Measurements from ENCODE around the gene PARVG. TPM values are rescaled to one million over a fixed set of nuclear protein-coding genes. Genes with fewer than 3 reads are reported as not detected.

PARVG gene
- total and polyA plus RNA-seq, 9 of the 15 experiments (the other 6 are each of a cell fraction or from before 2014, with no cell fraction given) = 0.35 TPM; not detected in 8

DNA sequence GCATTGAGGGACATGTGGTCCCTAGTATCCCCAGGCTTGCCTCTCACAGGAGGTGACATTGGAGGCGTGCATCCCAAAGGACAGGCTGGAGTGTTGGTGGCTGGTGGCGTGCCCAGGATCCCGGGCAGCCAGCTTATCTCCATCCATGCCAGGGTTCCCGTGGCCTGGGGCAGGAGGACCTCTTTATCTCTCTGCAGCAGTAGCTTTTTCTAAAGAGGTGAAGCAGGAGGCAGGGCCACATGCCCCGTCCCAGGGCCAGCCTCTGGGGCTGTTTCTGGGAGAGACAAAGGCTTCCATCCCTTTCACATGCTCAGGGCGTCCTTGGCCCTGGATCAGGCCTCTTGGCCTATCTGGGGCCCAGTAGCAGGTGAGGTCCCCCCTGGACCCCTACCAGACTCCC lies 19.7 kb downstream of the PARVG start:
- no peaks in the 10 kb centered on the region for H3K9me3 ChIP-seq (replicated peaks; ENCODE audit: control insufficient read depth, insufficient read depth, low read depth, low read length)
- H3K36me3 ChIP-seq (ENCODE audit: control insufficient read depth, insufficient read depth, low read length) = no peaks in the 10 kb centered on the region
- peaks cover 3 to 30% of the 10 kb centered on the region in 2 experiments; a peak in 3 of 5 replicates for H3K27me3 ChIP-seq (ENCODE audit: control insufficient read depth in 2 of 2, insufficient read depth in 2 of 2, low read length in 2 of 2)
- WGBS (ENCODE audit: insufficient coverage, low coverage, missing lambda C conversion rate) = 0% methylated on average over 6 of the region's 6 CpGs
- in situ Hi-C loops (cut with MboI) (no loop called here), intact Hi-C loops (cut with micrococcal nuclease) (no loop called here)
- DNase-seq (ENCODE audit: extremely low read depth in 1 of 4, low spot score in 3 of 4) (no peak), FAIRE-seq (no peak), ATAC-seq (no peak)
- H3K9me1 ChIP-seq (ENCODE audit: control insufficient read depth, insufficient read depth, low read length) = no peaks in the 10 kb centered on the region
- no peak overlapping the region for H3K9ac ChIP-seq (ENCODE audit: insufficient read depth in 1 of 2, low read depth in 2 of 2, low read length in 2 of 2)
- ChIA-PET POLR2A (no interaction called here), CTCF (ENCODE audit: low intra/inter-chr PET ratio) (interaction anchor here (0.6 kb wide), 1 partner anchor 1898 kb away, joined by 3 read pairs; no protein-coding TSS in a partner anchor)
- H3K79me2 ChIP-seq (ENCODE audit: control insufficient read depth, insufficient read depth, low read length) = no peaks in the 10 kb centered on the region
- no peak overlapping the region for H3K4me2 ChIP-seq (ENCODE audit: insufficient read depth, low read length)
- H4K20me1 ChIP-seq (replicated peaks; ENCODE audit: control insufficient read depth, insufficient read depth, low read length) = no peaks in the 10 kb centered on the region; the same call in 1 of the 2 replicates
- no peak overlapping the region for H3K27ac ChIP-seq (ENCODE audit: extremely low read depth, low read depth, low read length)
- no peak for TF ChIP-seq SIN3A (IDR thresholded peaks at IDR 0.05; ENCODE audit: borderline replicate concordance in 2 of 2, control insufficient read depth in 1 of 2, low read depth in 2 of 2, low read length in 2 of 2)
- no peak for TF ChIP-seq PHF8 (IDR thresholded peaks at IDR 0.05; ENCODE audit: borderline replicate concordance, low read length)
- TF ChIP-seq CCNT2 (IDR thresholded peaks at IDR 0.05; ENCODE audit: borderline replicate concordance, extremely low read depth, insufficient read length, low read depth, low read length) = no peak
- TF ChIP-seq ZNF280B (CRISPR knock-in tag; IDR thresholded peaks at IDR 0.05) = no peak
- TF ChIP-seq CTCF (IDR thresholded peaks at IDR 0.05 in 2 of 3, conservative IDR thresholded peaks at IDR 0.05 in 1 of 3; ENCODE audit: insufficient read depth in 2 of 3, low read depth in 1 of 3, low read length in 3 of 3) = no peak
- TF ChIP-seq ZNF274 (IDR thresholded peaks at IDR 0.05; ENCODE audit: borderline replicate concordance, low read depth, low read length) = no peak
- no peak for TF ChIP-seq TBL1XR1 (IDR thresholded peaks at IDR 0.05; ENCODE audit: low read length in 2 of 2)
- TF ChIP-seq CBX8 (IDR thresholded peaks at IDR 0.05; ENCODE audit: borderline replicate concordance, extremely low read depth, low read depth, low read length, poor library complexity, severe bottlenecking) = no peak
- TF ChIP-seq HMGXB4 (CRISPR knock-in tag; IDR thresholded peaks at IDR 0.05) = no peak
- TF ChIP-seq NR0B1 (IDR thresholded peaks at IDR 0.05; ENCODE audit: partially characterized antibody) = no peak
- no peak for TF ChIP-seq CAMTA2 (CRISPR knock-in tag; conservative IDR thresholded peaks at IDR 0.05)
- TF ChIP-seq NFE2 (IDR thresholded peaks at IDR 0.05; ENCODE audit: low read depth) = no peak
- peaks cover 0 to 5% of the 10 kb centered on the region in 2 experiments; a peak in 1 of 5 replicates for H3K4me1 ChIP-seq (replicated peaks in 1 of 2; ENCODE audit: control insufficient read depth in 2 of 2, insufficient read depth in 2 of 2, low read length in 2 of 2)
- no peak overlapping the region for H3K4me3 ChIP-seq
- H2AFZ ChIP-seq (ENCODE audit: low read depth, low read length) = no peak overlapping the region
- BruUV-seq (replicated peaks) = no TSS peak

Data from K562 (cell line).